HG02642 (cell line): Measurements from ENCODE around the gene SLC6A1.

Experiments used
- ATAC-seq: cut with Tn5 transposase; IDR thresholded peaks from one replicate; pipeline ENCODE4 v1.9.1; 2021; ENCODE audit warnings: mild to moderate bottlenecking; ENCODE audit not compliant: unreplicated experiment, poor library complexity

SLC6A1 gene

DNA sequence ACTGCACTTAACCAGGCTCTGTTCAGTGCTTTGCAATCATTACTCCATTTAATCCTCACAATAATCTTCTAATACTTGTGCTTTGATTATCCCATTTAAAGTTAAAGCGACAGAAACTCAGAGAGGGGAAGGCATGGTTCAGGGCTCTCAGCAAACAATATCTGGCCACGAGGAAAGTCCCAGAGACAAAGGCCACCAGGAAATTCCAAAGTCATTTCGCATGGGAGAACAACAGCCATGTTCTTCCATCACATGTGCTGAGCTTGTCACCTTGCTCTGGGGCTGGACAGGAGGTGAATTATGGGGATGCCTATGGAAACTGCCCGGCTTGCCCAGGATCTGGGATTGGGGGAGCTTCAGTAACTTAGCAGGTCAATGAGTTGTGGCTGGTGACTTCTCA, 95.5 kb downstream of the SLC6A1 start:
- ATAC-seq = no peak

DNA sequence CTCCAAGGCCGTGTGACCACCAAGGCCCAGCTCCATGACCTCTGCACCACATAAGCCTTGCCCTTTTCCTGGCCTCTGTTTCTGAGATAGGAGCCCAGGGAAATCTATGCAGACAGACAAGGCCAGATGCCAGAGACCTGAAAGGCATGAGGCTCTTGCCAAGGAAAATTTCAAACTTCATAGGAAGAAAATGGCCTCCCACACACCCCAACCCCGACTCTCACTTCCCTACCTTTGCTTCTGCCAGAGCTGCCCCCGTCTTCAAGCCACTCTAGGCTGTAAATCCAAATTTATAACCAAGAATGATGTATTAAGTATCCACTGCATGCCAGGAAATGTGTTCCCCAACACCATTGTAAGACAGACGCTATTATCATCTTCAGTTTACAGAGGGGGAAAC, 96.3 kb downstream of the SLC6A1 start:
- no peak for ATAC-seq
